HCT116 (cell line): Measurements from ENCODE around the gene MED16. TPM values are rescaled to one million over a fixed set of nuclear protein-coding genes. Genes with fewer than 3 reads are reported as not detected.

Experiments
- ATAC-seq: fragments of 200-7000 bp; cut with Tn5 transposase; 2 replicates; pipeline ENCODE4 v1.9.1; 2020; ENCODE audit warnings: mild to moderate bottlenecking, moderate library complexity
- BruUV-seq: library from RNA; stranded (reverse); fragments of 400-500 nt; replicated peaks from 2 replicates; lab custom pipeline; 2021; lab: Mats Ljungman, UMichigan
- CTCF ChIA-PET: fragments of 300-600 bp; sonication (Branson Sonifier 250); formaldehyde crosslinking; loops from one replicate; lab custom pipeline; 2021; ENCODE audit warnings: antibody characterized with exemption; lab: Charles Lee
- POLR2A ChIA-PET: fragments of 300-600, 350-600 bp; sonication (Branson Sonifier 250); formaldehyde crosslinking; loops from one replicate; lab custom pipeline; 2021; ENCODE audit warnings: antibody characterized with exemption; lab: Charles Lee
- RAD21 ChIA-PET, 2 experiments: fragments of 300-600 bp; sonication (Branson Sonifier 250); formaldehyde crosslinking; loops; one replicate each; lab custom pipeline; 2023; ENCODE audit warnings: low total read pairs in 2 of 2; ENCODE audit not compliant: uncharacterized antibody in 2 of 2, unreplicated experiment in 2 of 2, low non-redundant PET in 1 of 2; lab: Charles Lee
- DNase-seq: peaks from one replicate; pipeline ENCODE4 v3.0.0-alpha.2; 2010; ENCODE audit warnings: low read depth, low spot score
- H2AFZ ChIP-seq: fragments of 200-600 bp; shearing (Covaris generic), sonication (generic); 2 replicates; pipeline ENCODE4 v1.6.1; 2017; ENCODE audit warnings: low read depth, mixed run types, mixed read lengths, antibody characterized with exemption, low read length; ENCODE audit not compliant: poor library complexity, severe bottlenecking
- H3K27ac ChIP-seq: 2 replicates; pipeline ENCODE4 v1.5.1; 2012; ENCODE audit warnings: low read depth, low read length
- H3K27me3 ChIP-seq: fragments of 200-600 bp; sonication (generic); 2 replicates; pipeline ENCODE4 v1.6.1; 2016; ENCODE audit warnings: mixed run types, low read length, mixed read lengths; ENCODE audit not compliant: insufficient read depth
- H3K36me3 ChIP-seq, 2 experiments: fragments of 200-500 bp in 1 of 2; fragments of 200-600 bp in 1 of 2; sonication (Bioruptor generic) in 1 of 2; sonication (generic) in 1 of 2; 2 replicates each; pipeline versions ENCODE4 v1.5.1 to v1.6.1; 2014 to 2016; ENCODE audit warnings: low read length in 2 of 2, inconsistent platforms in 1 of 2, mixed read lengths in 1 of 2, mixed run types in 1 of 2; ENCODE audit not compliant: insufficient read depth in 2 of 2, control insufficient read depth in 1 of 2
- H3K4me1 ChIP-seq, 2 experiments: fragments of 200-600 bp in 1 of 2; sonication (generic) in 1 of 2; 2 replicates each; pipeline versions ENCODE4 v1.5.1 to v1.6.1; 2012 to 2017; ENCODE audit warnings: low read length in 2 of 2, inconsistent platforms in 1 of 2, mild to moderate bottlenecking in 1 of 2, mixed read lengths in 1 of 2, mixed run types in 1 of 2, moderate library complexity in 1 of 2; ENCODE audit not compliant: insufficient read depth in 2 of 2, control insufficient read depth in 1 of 2
- H3K4me2 ChIP-seq: fragments of 200-600 bp; sonication (generic); 2 replicates; pipeline ENCODE4 v1.6.1; 2017; ENCODE audit warnings: mixed run types, low read length, mixed read lengths
- H3K4me3 ChIP-seq, 2 experiments: fragments of 200-600 bp in 1 of 2; sonication (generic) in 1 of 2; replicated peaks in 1 of 2; 2 replicates each; pipeline ENCODE4 v1.5.1; 2011 to 2016; ENCODE audit warnings: low read length in 2 of 2, control low read depth in 1 of 2, low read depth in 1 of 2, mild to moderate bottlenecking in 1 of 2, mixed read lengths in 1 of 2, mixed run types in 1 of 2
- H3K79me2 ChIP-seq: fragments of 200-600 bp; sonication (generic); 2 replicates; pipeline ENCODE4 v1.6.1; 2017; ENCODE audit warnings: mild to moderate bottlenecking, mixed run types, low read length, moderate library complexity, mixed read lengths; ENCODE audit not compliant: insufficient read depth
- H3K9ac ChIP-seq: fragments of 200-600 bp; sonication (generic); 2 replicates; pipeline ENCODE4 v1.6.1; 2016; ENCODE audit warnings: low read length, mixed read lengths
- H3K9me2 ChIP-seq: fragments of 200-600 bp; sonication (generic), shearing (Covaris generic); 2 replicates; pipeline ENCODE4 v1.6.1; 2017; ENCODE audit warnings: mixed run types, mild to moderate bottlenecking, moderate library complexity; ENCODE audit not compliant: insufficient read depth
- H3K9me3 ChIP-seq, 2 experiments: fragments of 200-500 bp in 1 of 2; fragments of 200-600 bp in 1 of 2; sonication (Bioruptor generic) in 1 of 2; sonication (generic) in 1 of 2; 2 replicates each; pipeline ENCODE4 v1.6.1; 2014 to 2017; ENCODE audit warnings: low read length in 2 of 2, mixed read lengths in 2 of 2, inconsistent platforms in 1 of 2, low read depth in 1 of 2, mild to moderate bottlenecking in 1 of 2, mixed run types in 1 of 2, moderate library complexity in 1 of 2; ENCODE audit not compliant: control insufficient read depth in 1 of 2, insufficient read depth in 1 of 2
- H4K20me1 ChIP-seq: fragments of 200-600 bp; sonication (generic), shearing (Covaris generic); 2 replicates; pipeline ENCODE4 v1.6.1; 2017; ENCODE audit warnings: mixed run types, mild to moderate bottlenecking, moderate library complexity; ENCODE audit not compliant: insufficient read depth
- CTCF ChIP-seq, 3 experiments: fragments of 200-600 bp in 1 of 3; sonication (generic) in 1 of 3; IDR thresholded peaks in 2 of 3; conservative IDR thresholded peaks in 1 of 3; 2 replicates each; pipeline ENCODE4 v1.5.1; 2012 to 2017; ENCODE audit warnings: low read depth in 2 of 3, low read length in 2 of 3, antibody characterized with exemption in 1 of 3, borderline replicate concordance in 1 of 3, control low read depth in 1 of 3, mild to moderate bottlenecking in 1 of 3, mixed read lengths in 1 of 3, mixed run types in 1 of 3, moderate library complexity in 1 of 3; ENCODE audit not compliant: insufficient read depth in 1 of 3
- EGR1 ChIP-seq: IDR thresholded peaks from 2 replicates; pipeline ENCODE4 v1.6.1; 2012; ENCODE audit warnings: low read depth
- ELF1 ChIP-seq: IDR thresholded peaks from 2 replicates; pipeline ENCODE4 v1.6.1; 2012; ENCODE audit warnings: low read depth, borderline replicate concordance
- EZH2 ChIP-seq: fragments of 200-600 bp; sonication (generic); IDR thresholded peaks from 2 replicates; pipeline ENCODE4 v1.6.1; 2017; ENCODE audit warnings: antibody characterized with exemption, mixed run types
- EZH2phosphoT487 ChIP-seq: fragments of 200-600 bp; IDR thresholded peaks from 2 replicates; pipeline ENCODE4 v1.6.1; 2018; ENCODE audit warnings: antibody characterized with exemption, borderline replicate concordance
- JUND ChIP-seq: IDR thresholded peaks from 2 replicates; pipeline ENCODE4 v1.6.1; 2012
- POLR2A ChIP-seq: IDR thresholded peaks from 2 replicates; pipeline ENCODE4 v1.7.0; 2011; ENCODE audit warnings: borderline replicate concordance; ENCODE audit not compliant: insufficient read depth, insufficient read length; ENCODE audit errors: extremely low read depth
- POLR2AphosphoS5 ChIP-seq: IDR thresholded peaks from 2 replicates; pipeline ENCODE4 v1.6.1; 2011; ENCODE audit warnings: mild to moderate bottlenecking, low read depth, low read length, moderate library complexity
- RAD21 ChIP-seq: IDR thresholded peaks from 2 replicates; pipeline ENCODE4 v1.6.1; 2012; ENCODE audit warnings: low read depth, mild to moderate bottlenecking
- SP1 ChIP-seq: IDR thresholded peaks from 2 replicates; pipeline ENCODE4 v1.6.1; 2012; ENCODE audit warnings: low read depth
- SRF ChIP-seq: IDR thresholded peaks from 2 replicates; pipeline ENCODE4 v1.6.1; 2012; ENCODE audit warnings: low read depth
- ZFX ChIP-seq: fragments of 450-650 bp; IDR thresholded peaks from 2 replicates; pipeline ENCODE4 v1.6.1; 2017
- ZNF274 ChIP-seq: fragments of 200-500 bp; sonication (Bioruptor generic); IDR thresholded peaks from 2 replicates; pipeline ENCODE4 v1.6.1; 2014; ENCODE audit warnings: mild to moderate bottlenecking, low read depth, low read length, inconsistent platforms
- intact Hi-C: fragments of 100-400 bp; cut with micrococcal nuclease; formaldehyde crosslinking; loops from 2 replicates; pipeline ENCODE4 v1.10.0; 2022
- total RNA-seq: library from RNA; stranded (reverse); gene quantifications from one replicate; pipeline ENCODE4 v1.2.1, GENCODE V29; 2021; ENCODE audit not compliant: unreplicated experiment
- TF ChIP-seq, protein P1 (sequence below): IDR thresholded peaks from 2 replicates; pipeline ENCODE4 v1.6.1; 2012; ENCODE audit warnings: low read depth
- TF ChIP-seq, protein P2 (sequence below): IDR thresholded peaks from 2 replicates; pipeline ENCODE4 v1.6.1; 2011; ENCODE audit warnings: mild to moderate bottlenecking, low read length, moderate library complexity; ENCODE audit not compliant: insufficient replicate concordance; ENCODE audit errors: extremely low read depth

Gene MED16
- total RNA-seq, 1 experiment from 2014 or later, result 73.6 TPM

GRCh38 chr19:861756-862580 lies 31.0 kb downstream of the MED16 start (continued):
- peak in 2 of 3 experiments; percentile 31 to 46; a peak in 5 of 6 replicates for TF ChIP-seq CTCF (IDR thresholded peaks at IDR 0.05 in 2 of 3, conservative IDR thresholded peaks at IDR 0.05 in 1 of 3; ENCODE audit: borderline replicate concordance in 1 of 3, insufficient read depth in 1 of 3, low read depth in 2 of 3, low read length in 2 of 3)

DNA sequence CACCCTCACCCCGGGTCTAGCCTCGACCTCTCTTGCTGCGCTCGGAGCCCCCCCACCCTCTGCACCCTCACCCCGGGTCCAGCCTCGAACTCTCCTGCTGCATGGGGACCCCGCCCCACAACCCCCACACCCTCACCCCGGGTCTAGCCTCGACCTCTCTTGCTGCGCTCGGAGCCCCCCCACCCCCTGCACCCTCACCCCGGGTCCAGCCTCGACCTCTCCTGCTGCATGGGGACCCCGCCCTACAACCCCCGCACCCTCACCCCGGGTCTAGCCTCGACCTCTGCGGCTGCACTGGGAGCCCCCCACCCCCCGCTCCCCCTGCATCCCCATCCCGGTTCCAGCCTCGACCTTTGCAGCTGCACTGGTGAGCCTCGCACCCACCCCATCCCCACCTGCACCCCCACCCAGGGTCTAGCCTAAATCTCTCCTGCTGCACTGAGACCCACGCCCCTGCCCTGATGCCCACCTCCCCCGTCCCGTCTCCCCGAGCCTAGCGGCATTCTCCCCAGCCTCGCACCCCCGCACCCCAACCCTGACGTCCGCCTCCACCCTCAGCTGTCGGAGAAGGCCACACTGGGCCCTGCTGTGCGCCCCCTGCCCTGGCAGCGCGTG lies 31.7 kb downstream of the MED16 start:
- RAD21 ChIA-PET, result interaction anchor here in 1 of 2 experiments (0.6 kb wide), 1 partner anchor 293 kb away, joined by 3 read pairs; no protein-coding TSS in a partner anchor
- Histone ChIP-seq H3K27me3 (no peaks in the 10 kb centered on the region), H4K20me1 (no peaks in the 10 kb centered on the region), H3K9ac (peak overlapping the region; percentile 83), H3K36me3 (no peaks in the 10 kb centered on the region; a peak in 1 of 4 replicates), H3K4me2 (peak overlapping the region; percentile 88), H3K4me3 (peak overlapping the region; percentile 71 to 78), H3K79me2 (no peaks in the 10 kb centered on the region), H3K9me3 (no peaks in the 10 kb centered on the region), H3K4me1 (peaks cover 14 to 32% of the 10 kb centered on the region in 2 experiments), H3K9me2 (no peaks in the 10 kb centered on the region), H2AFZ (no peak overlapping the region), H3K27ac (peak overlapping the region; percentile 96)
- CTCF ChIA-PET, result interaction anchor here (0.6 kb wide), 1 partner anchor 12 kb away, joined by 10 read pairs; no protein-coding TSS in a partner anchor
- intact Hi-C loops, result loop anchor here (2.0 kb wide), 1 partner anchor 90 kb away; no protein-coding TSS in a partner anchor
- ATAC-seq (no peak), DNase-seq (no peak)
- no TSS peak for BruUV-seq
- POLR2A ChIA-PET, result no interaction called here
- no peak for TF ChIP-seq EZH2
- TF ChIP-seq EGR1, result no peak
- no peak for TF ChIP-seq SP1
- TF ChIP-seq, protein P1, sequence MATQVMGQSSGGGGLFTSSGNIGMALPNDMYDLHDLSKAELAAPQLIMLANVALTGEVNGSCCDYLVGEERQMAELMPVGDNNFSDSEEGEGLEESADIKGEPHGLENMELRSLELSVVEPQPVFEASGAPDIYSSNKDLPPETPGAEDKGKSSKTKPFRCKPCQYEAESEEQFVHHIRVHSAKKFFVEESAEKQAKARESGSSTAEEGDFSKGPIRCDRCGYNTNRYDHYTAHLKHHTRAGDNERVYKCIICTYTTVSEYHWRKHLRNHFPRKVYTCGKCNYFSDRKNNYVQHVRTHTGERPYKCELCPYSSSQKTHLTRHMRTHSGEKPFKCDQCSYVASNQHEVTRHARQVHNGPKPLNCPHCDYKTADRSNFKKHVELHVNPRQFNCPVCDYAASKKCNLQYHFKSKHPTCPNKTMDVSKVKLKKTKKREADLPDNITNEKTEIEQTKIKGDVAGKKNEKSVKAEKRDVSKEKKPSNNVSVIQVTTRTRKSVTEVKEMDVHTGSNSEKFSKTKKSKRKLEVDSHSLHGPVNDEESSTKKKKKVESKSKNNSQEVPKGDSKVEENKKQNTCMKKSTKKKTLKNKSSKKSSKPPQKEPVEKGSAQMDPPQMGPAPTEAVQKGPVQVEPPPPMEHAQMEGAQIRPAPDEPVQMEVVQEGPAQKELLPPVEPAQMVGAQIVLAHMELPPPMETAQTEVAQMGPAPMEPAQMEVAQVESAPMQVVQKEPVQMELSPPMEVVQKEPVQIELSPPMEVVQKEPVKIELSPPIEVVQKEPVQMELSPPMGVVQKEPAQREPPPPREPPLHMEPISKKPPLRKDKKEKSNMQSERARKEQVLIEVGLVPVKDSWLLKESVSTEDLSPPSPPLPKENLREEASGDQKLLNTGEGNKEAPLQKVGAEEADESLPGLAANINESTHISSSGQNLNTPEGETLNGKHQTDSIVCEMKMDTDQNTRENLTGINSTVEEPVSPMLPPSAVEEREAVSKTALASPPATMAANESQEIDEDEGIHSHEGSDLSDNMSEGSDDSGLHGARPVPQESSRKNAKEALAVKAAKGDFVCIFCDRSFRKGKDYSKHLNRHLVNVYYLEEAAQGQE, result no peak
- no peak for TF ChIP-seq POLR2A
- TF ChIP-seq ZNF274, result no peak
- TF ChIP-seq EZH2phosphoT487, result no peak
- no peak for TF ChIP-seq ZFX
- no peak for TF ChIP-seq POLR2AphosphoS5
- TF ChIP-seq, protein P2, sequence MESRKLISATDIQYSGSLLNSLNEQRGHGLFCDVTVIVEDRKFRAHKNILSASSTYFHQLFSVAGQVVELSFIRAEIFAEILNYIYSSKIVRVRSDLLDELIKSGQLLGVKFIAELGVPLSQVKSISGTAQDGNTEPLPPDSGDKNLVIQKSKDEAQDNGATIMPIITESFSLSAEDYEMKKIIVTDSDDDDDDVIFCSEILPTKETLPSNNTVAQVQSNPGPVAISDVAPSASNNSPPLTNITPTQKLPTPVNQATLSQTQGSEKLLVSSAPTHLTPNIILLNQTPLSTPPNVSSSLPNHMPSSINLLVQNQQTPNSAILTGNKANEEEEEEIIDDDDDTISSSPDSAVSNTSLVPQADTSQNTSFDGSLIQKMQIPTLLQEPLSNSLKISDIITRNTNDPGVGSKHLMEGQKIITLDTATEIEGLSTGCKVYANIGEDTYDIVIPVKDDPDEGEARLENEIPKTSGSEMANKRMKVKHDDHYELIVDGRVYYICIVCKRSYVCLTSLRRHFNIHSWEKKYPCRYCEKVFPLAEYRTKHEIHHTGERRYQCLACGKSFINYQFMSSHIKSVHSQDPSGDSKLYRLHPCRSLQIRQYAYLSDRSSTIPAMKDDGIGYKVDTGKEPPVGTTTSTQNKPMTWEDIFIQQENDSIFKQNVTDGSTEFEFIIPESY, result no peak
- no peak for TF ChIP-seq SRF
- no peak for TF ChIP-seq ELF1
- TF ChIP-seq RAD21, result no peak
- no peak for TF ChIP-seq JUND
